Ishikawa (cell line): Measurements from ENCODE around the gene EYS.

Experiments
- TAF1 ChIP-seq: IDR thresholded peaks from 2 replicates; pipeline ENCODE4 v1.6.1; 2012; ENCODE audit warnings: low read depth, mild to moderate bottlenecking
- YY1 ChIP-seq: IDR thresholded peaks from 2 replicates; pipeline ENCODE4 v1.6.1; 2012; ENCODE audit warnings: low read depth

DNA sequence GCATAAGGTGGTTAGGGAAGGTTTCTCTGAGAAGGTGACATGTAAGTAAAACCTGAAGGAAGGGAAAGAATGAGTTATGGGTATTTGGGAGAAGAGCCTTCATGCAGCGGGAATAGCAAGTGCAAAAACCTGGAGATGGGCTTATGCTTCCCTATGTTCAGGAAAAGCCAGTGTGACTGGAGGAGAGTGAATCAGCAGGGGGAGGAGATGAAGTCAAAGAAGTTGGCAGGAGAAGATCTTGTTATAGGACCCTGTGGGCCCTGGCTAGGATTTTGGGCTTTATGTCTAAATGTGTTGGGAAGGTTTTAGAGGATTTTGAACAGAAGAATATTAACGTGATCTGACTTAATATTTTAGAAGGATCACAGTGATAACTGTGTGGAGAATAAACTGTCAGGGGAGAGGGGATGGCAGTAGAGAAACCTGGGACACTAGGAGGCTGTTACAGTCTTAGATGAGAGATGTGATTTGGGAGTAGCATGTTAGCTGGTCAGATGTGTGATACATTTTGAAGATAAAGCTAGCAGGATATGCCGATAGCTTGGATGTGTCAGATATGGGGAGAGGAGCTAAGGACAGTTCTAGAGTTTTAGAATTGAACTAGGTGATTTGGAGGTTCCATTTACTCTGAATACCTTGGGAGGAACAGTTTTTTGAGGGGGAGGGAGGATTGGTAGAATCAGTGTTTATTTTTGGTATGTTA is 2030.5 kb downstream of the EYS start:
- TF ChIP-seq TAF1: no peak
- TF ChIP-seq YY1: no peak
